GM04503 (cell line): Measurements from ENCODE around the gene PLXNC1.

Experiments used
- DNase-seq: peaks from one replicate; pipeline ENCODE4 v3.0.0-alpha.2; 2012; ENCODE audit warnings: low read depth

Gene PLXNC1

GRCh38 chr12:94147991-94148738 is at the start of gene PLXNC1:
Gene PLXNC1, plus strand, starts transcription at chr12:94148577. Its CDS starts 395 bp downstream, at chr12:94148972.
- DNase-seq, result no peak

- DNase-seq, result no peak
These were observed 49.2 kb upstream of the PLXNC1 start for GRCh38 chr12:94099191-94099590.

- DNase-seq, result no peak
These were observed 48.7 kb upstream of the PLXNC1 start for GRCh38 chr12:94099632-94100031.

GRCh38 chr12:94100211-94100627 is 48.2 kb upstream of the PLXNC1 start:
- no peak for DNase-seq

- no peak for DNase-seq
These were observed 47.2 kb upstream of the PLXNC1 start for GRCh38 chr12:94100990-94101737.

GRCh38 chr12:94101738-94102660 is 46.4 kb upstream of the PLXNC1 start:
- DNase-seq, result peak; percentile 49

- DNase-seq, result no peak
These were observed 44.4 kb upstream of the PLXNC1 start for GRCh38 chr12:94103986-94104385.

- DNase-seq, result no peak
These were observed 40.5 kb upstream of the PLXNC1 start for GRCh38 chr12:94107910-94108309.

GRCh38 chr12:94109160-94109559 is 39.2 kb upstream of the PLXNC1 start:
- no peak for DNase-seq

GRCh38 chr12:94110258-94110657 is 38.1 kb upstream of the PLXNC1 start:
- no peak for DNase-seq

- DNase-seq, result no peak
These were observed 37.1 kb upstream of the PLXNC1 start for GRCh38 chr12:94111302-94111701.

GRCh38 chr12:94112121-94112520 is 36.3 kb upstream of the PLXNC1 start:
- DNase-seq, result no peak

- no peak for DNase-seq
These were observed 34.2 kb upstream of the PLXNC1 start for GRCh38 chr12:94114166-94114565.

GRCh38 chr12:94116191-94116590 is 32.2 kb upstream of the PLXNC1 start:
- no peak for DNase-seq

- no peak for DNase-seq
These were observed 26.5 kb upstream of the PLXNC1 start for GRCh38 chr12:94121886-94122285.

- no peak for DNase-seq
These were observed 25.8 kb upstream of the PLXNC1 start for GRCh38 chr12:94122591-94122990.

GRCh38 chr12:94123127-94123526 is 25.2 kb upstream of the PLXNC1 start:
- DNase-seq, result no peak

GRCh38 chr12:94126067-94126466 is 22.3 kb upstream of the PLXNC1 start:
- no peak for DNase-seq

- DNase-seq, result no peak
These were observed 20.9 kb upstream of the PLXNC1 start for GRCh38 chr12:94127239-94128131.

- DNase-seq, result no peak
These were observed 20.1 kb upstream of the PLXNC1 start for GRCh38 chr12:94128280-94128679.
